IPS-18c (cell line): ENCODE measurements around the gene GABBR2.
"Not testable (repeated sequence)": the region's sequence is repeated elsewhere in the genome, so short reads cannot be mapped to it uniquely, and the experiment has no call there.

Source experiments
- H3K4me3 ChIP-seq: 2 replicates; pipeline ENCODE4 v1.7.0; 2013; ENCODE audit warnings: low read depth, mild to moderate bottlenecking, low read length, moderate library complexity; ENCODE audit not compliant: insufficient read depth
- H3K9me3 ChIP-seq: one replicate; pipeline ENCODE4 v1.6.1; 2013; ENCODE audit warnings: mild to moderate bottlenecking, low read length, moderate library complexity; ENCODE audit not compliant: control insufficient read depth, insufficient read depth

Gene GABBR2

GRCh38 chr9:98303633-98304125 lies 405.1 kb downstream of the GABBR2 start:
- no peaks in the 10 kb centered on the region for H3K9me3 ChIP-seq
- no peak overlapping the region for H3K4me3 ChIP-seq

GRCh38 chr9:98302938-98303632 lies 405.6 kb downstream of the GABBR2 start:
- no peak overlapping the region for H3K4me3 ChIP-seq
- H3K9me3 ChIP-seq, result no peaks in the 10 kb centered on the region

GRCh38 chr9:98302150-98302549 lies 406.6 kb downstream of the GABBR2 start:
- Histone ChIP-seq H3K9me3 (no peaks in the 10 kb centered on the region), H3K4me3 (no peak overlapping the region)

- Histone ChIP-seq H3K9me3 (no peaks in the 10 kb centered on the region), H3K4me3 (no peak overlapping the region)
These were observed 408.1 kb downstream of the GABBR2 start for GRCh38 chr9:98300611-98301010.

- no peaks in the 10 kb centered on the region for H3K9me3 ChIP-seq
- H3K4me3 ChIP-seq, result no peak overlapping the region
These were observed 410.3 kb downstream of the GABBR2 start for GRCh38 chr9:98298476-98298875.

GRCh38 chr9:98295824-98296223 lies 412.9 kb downstream of the GABBR2 start:
- H3K4me3 ChIP-seq, result no peak overlapping the region
- no peaks in the 10 kb centered on the region for H3K9me3 ChIP-seq

- no peak overlapping the region for H3K4me3 ChIP-seq
These were observed 416.9 kb downstream of the GABBR2 start for GRCh38 chr9:98291820-98292219.

GRCh38 chr9:98290411-98290810 lies 418.3 kb downstream of the GABBR2 start:
- no peaks in the 10 kb centered on the region for H3K9me3 ChIP-seq
- no peak overlapping the region for H3K4me3 ChIP-seq

More at GRCh38 chr9:98291820-98292219, 416.9 kb downstream of the GABBR2 start:
- H3K9me3 ChIP-seq, result no peaks in the 10 kb centered on the region

- Histone ChIP-seq H3K9me3 (no peaks in the 10 kb centered on the region), H3K4me3 (no peak overlapping the region)
These were observed 419.0 kb downstream of the GABBR2 start for GRCh38 chr9:98289614-98290201.

GRCh38 chr9:98288881-98289280 lies 419.9 kb downstream of the GABBR2 start:
- Histone ChIP-seq H3K4me3 (no peak overlapping the region), H3K9me3 (no peaks in the 10 kb centered on the region)

- Histone ChIP-seq H3K9me3 (no peaks in the 10 kb centered on the region), H3K4me3 (no peak overlapping the region)
These were observed 421.4 kb downstream of the GABBR2 start for GRCh38 chr9:98287384-98287783.

- Histone ChIP-seq H3K4me3 (no peak overlapping the region), H3K9me3 (no peaks in the 10 kb centered on the region)
These were observed 423.3 kb downstream of the GABBR2 start for GRCh38 chr9:98285446-98285845.

- Histone ChIP-seq H3K9me3 (no peaks in the 10 kb centered on the region), H3K4me3 (no peak overlapping the region)
These were observed 424.0 kb downstream of the GABBR2 start for GRCh38 chr9:98284754-98285153.

- not testable (repeated sequence) for H3K9me3 ChIP-seq, H3K4me3 ChIP-seq
These were observed 425.6 kb downstream of the GABBR2 start for GRCh38 chr9:98283143-98283542.

GRCh38 chr9:98281281-98281680 lies 427.5 kb downstream of the GABBR2 start:
- Histone ChIP-seq H3K4me3 (no peak overlapping the region), H3K9me3 (peaks cover 2% of the 10 kb centered on the region)

- Histone ChIP-seq H3K9me3 (peaks cover 2% of the 10 kb centered on the region), H3K4me3 (no peak overlapping the region)
These were observed 428.2 kb downstream of the GABBR2 start for GRCh38 chr9:98280574-98280973.

GRCh38 chr9:98280162-98280561 lies 428.6 kb downstream of the GABBR2 start:
- peaks cover 2% of the 10 kb centered on the region for H3K9me3 ChIP-seq
- no peak overlapping the region for H3K4me3 ChIP-seq

- Histone ChIP-seq H3K4me3 (no peak overlapping the region), H3K9me3 (peaks cover 2% of the 10 kb centered on the region)
These were observed 431.7 kb downstream of the GABBR2 start for GRCh38 chr9:98276907-98277469.
